ENCODE measurements around the gene MEGF11.

DNA sequence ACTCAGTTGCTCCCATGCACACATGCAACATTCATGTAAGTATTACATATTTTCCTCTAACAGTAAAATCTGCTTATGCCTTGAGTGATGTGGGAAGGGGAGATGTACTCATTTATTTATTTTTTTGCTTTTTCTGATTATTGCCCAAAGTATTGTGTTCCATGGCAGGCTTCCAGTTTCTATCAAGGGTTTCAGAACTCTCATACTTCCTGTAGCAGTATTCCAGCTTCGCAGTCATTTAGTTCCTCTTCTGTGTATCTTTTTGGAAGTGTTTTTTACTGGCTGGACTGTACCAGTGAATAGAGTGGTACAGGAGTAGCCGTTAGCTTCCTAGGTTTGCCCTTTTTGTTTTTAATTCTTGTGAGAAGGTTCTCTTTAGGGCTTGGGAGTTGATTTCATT, 357.3 kb downstream of the MEGF11 start:
- TF ChIP-seq CTCF (IDR thresholded peaks at IDR 0.05) (no peak), EP300 (IDR thresholded peaks at IDR 0.05; ENCODE audit: borderline replicate concordance in 1 of 2, low read depth in 1 of 2, low read length in 1 of 2) (no peak)
- TF ChIP-seq, protein P1, sequence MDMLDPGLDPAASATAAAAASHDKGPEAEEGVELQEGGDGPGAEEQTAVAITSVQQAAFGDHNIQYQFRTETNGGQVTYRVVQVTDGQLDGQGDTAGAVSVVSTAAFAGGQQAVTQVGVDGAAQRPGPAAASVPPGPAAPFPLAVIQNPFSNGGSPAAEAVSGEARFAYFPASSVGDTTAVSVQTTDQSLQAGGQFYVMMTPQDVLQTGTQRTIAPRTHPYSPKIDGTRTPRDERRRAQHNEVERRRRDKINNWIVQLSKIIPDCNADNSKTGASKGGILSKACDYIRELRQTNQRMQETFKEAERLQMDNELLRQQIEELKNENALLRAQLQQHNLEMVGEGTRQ (IDR thresholded peaks at IDR 0.05; ENCODE audit: borderline replicate concordance, low read depth, low read length): no peak
